Measurements from ENCODE around the gene LRRC14B. TPM values are rescaled to one million over a fixed set of nuclear protein-coding genes. Genes with fewer than 3 reads are reported as not detected.

LRRC14B gene
- total and polyA plus RNA-seq, 2 of the 13 experiments (the other 11 are each of a cell fraction or from before 2014, with no cell fraction given), result not detected

- Histone ChIP-seq H3K9ac (ENCODE audit: insufficient read depth, low read depth, low read length) (no peak overlapping the region), H3K4me1 (ENCODE audit: insufficient read depth, low read length) (peaks cover 23% of the 10 kb centered on the region), H3K4me2 (ENCODE audit: low read depth, low read length) (peak overlapping the region; percentile 47; the same call in 1 of the 2 replicates), H4K20me1 (ENCODE audit: insufficient read depth, low read length) (no peaks in the 10 kb centered on the region), H3K36me3 (replicated peaks in 1 of 2; ENCODE audit: control insufficient read depth in 1 of 2, insufficient read depth in 2 of 2, low read length in 2 of 2) (no peaks in the 10 kb centered on the region), H3K9me3 (ENCODE audit: low read length) (no peaks in the 10 kb centered on the region), H2AFZ (ENCODE audit: low read length) (no peak overlapping the region), H3K4me3 (replicated peaks in 1 of 3; ENCODE audit: insufficient read depth in 1 of 3, low read depth in 2 of 3, low read length in 3 of 3) (no peak overlapping the region; a peak in 1 of 6 replicates), H3K27ac (ENCODE audit: extremely low read length, insufficient read depth, low read length) (no peak overlapping the region), H3K27me3 (ENCODE audit: control insufficient read depth in 1 of 2, insufficient read depth in 2 of 2, low read length in 2 of 2) (peaks cover 0 to 15% of the 10 kb centered on the region in 2 experiments; a peak in 1 of 5 replicates), H3K79me2 (ENCODE audit: insufficient read depth, low read length) (no peaks in the 10 kb centered on the region)
- in situ Hi-C loops (cut with HindIII; ENCODE audit: extremely low pct_ligation_motif_present, low pct_unique_long_range_greater_than_20kb) (no loop called here), intact Hi-C loops (cut with micrococcal nuclease; ENCODE audit: unreplicated experiment) (loop anchor here (2.0 kb wide), 1 partner anchor 30 kb away; the partner anchor contains the start of genes CCDC127 and SDHA)
- 37% methylated on average over 14 of the region's 37 CpGs for WGBS (ENCODE audit: low lambda C conversion rate)
- CTCF ChIA-PET (ENCODE audit: low intra/inter-chr PET ratio, low total read pairs), result interaction anchor here (0.9 kb wide), 1 partner anchor 29 kb away, joined by 3 read pairs; the partner anchor contains the start of genes CCDC127 and SDHA
- ATAC-seq (peak; percentile 93), FAIRE-seq (peak; percentile 75), DNase-seq (ENCODE audit: low spot score) (peak; percentile 77)
- POLR2A ChIA-PET, result interaction anchor here (2.1 kb wide), 1 partner anchor 82 kb away, joined by 8 read pairs; the partner anchor contains the start of gene PDCD6
- BruUV-seq (replicated peaks), result no TSS peak
- TF ChIP-seq MXI1 (IDR thresholded peaks at IDR 0.05; ENCODE audit: borderline replicate concordance, low read depth, low read length), result peak; percentile 51; the same call in 1 of the 3 replicates
- TF ChIP-seq ZNF749 (CRISPR knock-in tag; IDR thresholded peaks at IDR 0.05; ENCODE audit: borderline replicate concordance), result no peak
- TF ChIP-seq JUN (CRISPR knock-in tag; IDR thresholded peaks at IDR 0.05), result no peak
- TF ChIP-seq YEATS2 (CRISPR knock-in tag; IDR thresholded peaks at IDR 0.05; ENCODE audit: borderline replicate concordance), result peak; percentile 55; the same call in 1 of the 2 replicates
- peak; percentile 21; the same call in 1 of the 2 replicates for TF ChIP-seq ZSCAN21 (CRISPR knock-in tag; IDR thresholded peaks at IDR 0.05; ENCODE audit: borderline replicate concordance)
- TF ChIP-seq ZNF451 (CRISPR knock-in tag; IDR thresholded peaks at IDR 0.05), result no peak
- TF ChIP-seq MBD4 (IDR thresholded peaks at IDR 0.05; ENCODE audit: borderline replicate concordance, low read length), result no peak
- TF ChIP-seq ARNT2 (CRISPR knock-in tag; IDR thresholded peaks at IDR 0.05; ENCODE audit: low read depth), result 0 out of 2 replicates have a peak, but pooled peaks have one; percentile 52
- TF ChIP-seq KDM5B (CRISPR knock-in tag; IDR thresholded peaks at IDR 0.05; ENCODE audit: borderline replicate concordance), result peak; percentile 85; the same call in 1 of the 2 replicates
- 0 out of 2 replicates have a peak, but pooled peaks have one; percentile 22 for TF ChIP-seq ZNF772 (CRISPR knock-in tag; IDR thresholded peaks at IDR 0.05)
- TF ChIP-seq SP1 (IDR thresholded peaks at IDR 0.05), result no peak
- peak; percentile 26; the same call in 1 of the 2 replicates for TF ChIP-seq SP1 (CRISPR knock-in tag; IDR thresholded peaks at IDR 0.05)
- no peak for TF ChIP-seq ZNF354B (CRISPR knock-in tag; IDR thresholded peaks at IDR 0.05)
- TF ChIP-seq SRSF9 (IDR thresholded peaks at IDR 0.05; ENCODE audit: borderline replicate concordance, insufficient read depth, low read depth, low read length, poor library complexity, severe bottlenecking), result no peak
- TF ChIP-seq ZNF17 (CRISPR knock-in tag; IDR thresholded peaks at IDR 0.05), result no peak
- TF ChIP-seq SMARCE1 (IDR thresholded peaks at IDR 0.05; ENCODE audit: borderline replicate concordance), result no peak
- TF ChIP-seq ZSCAN9 (CRISPR knock-in tag; IDR thresholded peaks at IDR 0.05; ENCODE audit: borderline replicate concordance), result no peak; the same call in 1 of the 2 replicates
- peak; percentile 65; the same call in 1 of the 2 replicates for TF ChIP-seq ZNF331 (CRISPR knock-in tag; IDR thresholded peaks at IDR 0.05)
- TF ChIP-seq GABPA (IDR thresholded peaks at IDR 0.05; ENCODE audit: low read depth, low read length), result no peak
- TF ChIP-seq GABPA (CRISPR knock-in tag; IDR thresholded peaks at IDR 0.05; ENCODE audit: low read depth), result peak; percentile 41; the same call in 1 of the 2 replicates
- TF ChIP-seq NONO (IDR thresholded peaks at IDR 0.05), result no peak
- peak; percentile 56; the same call in 1 of the 2 replicates for TF ChIP-seq NONO (CRISPR knock-in tag; conservative IDR thresholded peaks at IDR 0.05)
- TF ChIP-seq ZFYVE20 (CRISPR knock-in tag; IDR thresholded peaks at IDR 0.05; ENCODE audit: borderline replicate concordance, low read depth), result no peak
- no peak; the same call in 1 of the 2 replicates for TF ChIP-seq SP4 (CRISPR knock-in tag; IDR thresholded peaks at IDR 0.05)
- TF ChIP-seq SOX5 (CRISPR knock-in tag; IDR thresholded peaks at IDR 0.05; ENCODE audit: borderline replicate concordance), result 0 out of 2 replicates have a peak, but pooled peaks have one; percentile 10
- TF ChIP-seq ZNF572 (CRISPR knock-in tag; IDR thresholded peaks at IDR 0.05), result 0 out of 2 replicates have a peak, but pooled peaks have one; percentile 21
These were observed 2.5 kb upstream of the LRRC14B start for GRCh38 chr5:188488-189481.
